ENCODE results near the gene RIPOR2. TPM values are rescaled to one million over a fixed set of nuclear protein-coding genes. Genes with fewer than 3 reads are reported as not detected.
A peak's percentile ranks its signal among the peaks of the same experiment; 100 is the strongest.

The RIPOR2 gene
- total and polyA plus RNA-seq, 4 experiments from 2014 or later = 420 to 458 (median 431) TPM

DNA sequence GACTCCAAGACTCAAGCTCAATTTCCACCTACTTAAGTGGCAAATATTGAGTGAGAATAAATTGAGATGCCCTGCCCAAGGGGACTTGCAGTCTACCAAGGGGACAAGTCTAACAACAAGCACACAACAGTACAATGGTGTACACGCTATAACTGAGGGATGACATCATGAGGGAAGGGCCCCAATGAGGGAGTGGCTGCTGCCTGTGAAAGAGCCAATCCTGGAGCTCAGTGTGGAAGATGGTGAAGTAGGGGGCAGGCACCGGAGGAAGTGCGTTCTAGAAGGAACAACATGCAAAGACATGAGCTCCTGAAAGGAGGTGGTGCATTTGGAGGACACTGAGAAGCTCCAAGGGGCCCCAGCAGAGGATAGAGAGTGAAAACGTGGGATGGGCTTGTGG is 90.2 kb downstream of the RIPOR2 start:
- Mint-ChIP-seq H3K9me3 (peaks cover 0 to 6% (median 0%) of the 10 kb centered on the region in 8 donors), H3K36me3 (peaks cover 91 to 99% of the 10 kb centered on the region in 2 donors), H3K4me1 (peaks cover 44 to 76% (median 54%) of the 10 kb centered on the region in 4 donors), H3K27me3 (no peaks in the 10 kb centered on the region), H3K27ac (peak overlapping the region in 6 of 7 donors; percentile 5 to 89 (median 74)), H3K4me3 (peak overlapping the region in 1 of 8 donors; percentile 15)
- CTCF ChIA-PET (ENCODE audit: partially characterized antibody) = interaction anchor here (0.7 to 3.8 kb wide), 9 partner anchors 11 to 181 kb away, joined by 3 to 17 read pairs (median 5); no protein-coding TSS in a partner anchor
- intact Hi-C loops (cut with micrococcal nuclease) = no loop called here
- H3K36me3 ChIP-seq (ENCODE audit: insufficient read depth, low read length) = peaks cover 99% of the 10 kb centered on the region
- no peak overlapping the region for H3K27ac ChIP-seq (ENCODE audit: low read depth, low read length)
- no peaks in the 10 kb centered on the region for H3K27me3 ChIP-seq (ENCODE audit: insufficient read depth, low read length)
- no peaks in the 10 kb centered on the region for H3K9me3 ChIP-seq (ENCODE audit: control insufficient read depth in 1 of 2, low read length in 2 of 2)
- peaks cover 53% of the 10 kb centered on the region for H3K4me1 ChIP-seq (ENCODE audit: insufficient read depth, low read length)
- DNase-seq = no peak
- POLR2A ChIA-PET (ENCODE audit: partially characterized antibody) = interaction anchor here (1.1 to 2.0 kb wide), 5 partner anchors 81 to 181 kb away, joined by 3 to 8 read pairs (median 4); no protein-coding TSS in a partner anchor
- H3K4me3 ChIP-seq (ENCODE audit: low read length in 2 of 2) = no peak overlapping the region

DNA sequence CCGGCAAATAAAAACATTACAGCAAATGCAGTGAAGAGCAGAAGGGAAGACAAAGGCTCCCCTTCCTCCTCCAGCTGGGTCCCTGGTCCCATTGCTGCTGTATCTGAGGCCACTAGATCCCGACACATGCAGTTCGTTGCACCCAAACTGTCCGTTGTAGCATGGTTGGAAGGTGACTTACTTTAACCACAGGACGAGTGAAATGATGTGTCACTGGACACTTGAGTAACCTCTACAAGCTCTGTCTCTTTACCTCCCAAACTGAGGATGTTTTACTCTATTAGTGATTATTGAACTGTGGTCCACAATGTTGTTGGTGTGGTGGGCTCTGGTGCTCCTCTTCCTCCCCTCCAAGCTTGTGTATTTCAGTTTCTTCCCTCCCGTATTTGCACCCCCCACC is 90.9 kb downstream of the RIPOR2 start:
- Mint-ChIP-seq H3K27me3 (no peaks in the 10 kb centered on the region), H3K9me3 (peaks cover 0 to 6% (median 0%) of the 10 kb centered on the region in 8 donors), H3K36me3 (peaks cover 89 to 99% of the 10 kb centered on the region in 2 donors), H3K27ac (peak overlapping the region; percentile 42 to 89 (median 79)), H3K4me1 (peaks cover 49 to 77% (median 59%) of the 10 kb centered on the region in 4 donors), H3K4me3 (peak overlapping the region in 1 of 8 donors; percentile 8)
- no peak for DNase-seq
- Histone ChIP-seq H3K27ac (ENCODE audit: low read depth, low read length) (no peak overlapping the region), H3K27me3 (ENCODE audit: insufficient read depth, low read length) (no peaks in the 10 kb centered on the region), H3K4me1 (ENCODE audit: insufficient read depth, low read length) (peaks cover 60% of the 10 kb centered on the region), H3K9me3 (ENCODE audit: control insufficient read depth in 1 of 2, low read length in 2 of 2) (no peaks in the 10 kb centered on the region), H3K36me3 (ENCODE audit: insufficient read depth, low read length) (peaks cover 99% of the 10 kb centered on the region), H3K4me3 (ENCODE audit: low read length in 2 of 2) (no peak overlapping the region)
- POLR2A ChIA-PET (ENCODE audit: partially characterized antibody) = interaction anchor here (1.1 to 2.0 kb wide), 6 partner anchors 81 to 194 kb away, joined by 3 to 8 read pairs (median 4); no protein-coding TSS in a partner anchor
- CTCF ChIA-PET (ENCODE audit: partially characterized antibody) = interaction anchor here (0.7 to 3.8 kb wide), 7 partner anchors 10 to 182 kb away, joined by 3 to 15 read pairs (median 6); no protein-coding TSS in a partner anchor
- intact Hi-C loops (cut with micrococcal nuclease) = no loop called here

DNA sequence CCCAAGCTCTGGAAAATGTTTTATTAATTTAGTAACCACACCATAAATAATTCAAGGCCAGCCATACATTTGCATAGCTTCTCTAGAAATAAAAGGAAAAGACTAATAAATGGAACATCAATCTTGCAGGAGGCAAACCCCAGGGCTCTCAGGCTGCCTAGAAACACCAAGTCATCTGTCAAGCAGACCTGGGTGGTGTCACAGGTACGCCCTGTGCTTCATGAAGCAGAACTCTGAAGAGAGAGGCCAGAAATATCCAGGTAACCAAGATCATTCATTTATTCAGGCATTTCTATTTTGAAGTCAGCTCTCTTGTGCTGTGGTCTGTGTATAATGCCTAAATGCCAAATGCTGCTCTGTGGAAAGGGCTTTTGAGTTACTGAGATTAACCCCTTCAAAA is 91.7 kb downstream of the RIPOR2 start:
- no peaks in the 10 kb centered on the region for H3K27me3 ChIP-seq (ENCODE audit: insufficient read depth, low read length)
- DNase-seq = no peak
- no peak overlapping the region for H3K4me3 ChIP-seq (ENCODE audit: low read length in 2 of 2)
- H3K4me3 Mint-ChIP-seq = no peak overlapping the region
- no peaks in the 10 kb centered on the region for H3K27me3 Mint-ChIP-seq
- peaks cover 69% of the 10 kb centered on the region for H3K4me1 ChIP-seq (ENCODE audit: insufficient read depth, low read length)
- H3K9me3 ChIP-seq (ENCODE audit: control insufficient read depth in 1 of 2, low read length in 2 of 2) = no peaks in the 10 kb centered on the region
- CTCF ChIA-PET (ENCODE audit: partially characterized antibody) = interaction anchor here (1.0 to 3.8 kb wide), 7 partner anchors 9 to 175 kb away, joined by 3 to 15 read pairs (median 5); no protein-coding TSS in a partner anchor
- no peak overlapping the region for H3K27ac ChIP-seq (ENCODE audit: low read depth, low read length)
- intact Hi-C loops (cut with micrococcal nuclease) = no loop called here
- peaks cover 0 to 6% (median 0%) of the 10 kb centered on the region in 8 donors for H3K9me3 Mint-ChIP-seq
- H3K36me3 ChIP-seq (ENCODE audit: insufficient read depth, low read length) = peaks cover 98% of the 10 kb centered on the region
- H3K27ac Mint-ChIP-seq = peak overlapping the region in 6 of 7 donors; percentile 4 to 89 (median 47)
- H3K4me1 Mint-ChIP-seq = peaks cover 53 to 82% (median 65%) of the 10 kb centered on the region in 4 donors
- POLR2A ChIA-PET (ENCODE audit: partially characterized antibody) = interaction anchor here (1.0 to 2.0 kb wide), 5 partner anchors 9 to 195 kb away, joined by 3 to 5 read pairs (median 3); no protein-coding TSS in a partner anchor
- H3K36me3 Mint-ChIP-seq = peaks cover 89 to 99% of the 10 kb centered on the region in 2 donors

DNA sequence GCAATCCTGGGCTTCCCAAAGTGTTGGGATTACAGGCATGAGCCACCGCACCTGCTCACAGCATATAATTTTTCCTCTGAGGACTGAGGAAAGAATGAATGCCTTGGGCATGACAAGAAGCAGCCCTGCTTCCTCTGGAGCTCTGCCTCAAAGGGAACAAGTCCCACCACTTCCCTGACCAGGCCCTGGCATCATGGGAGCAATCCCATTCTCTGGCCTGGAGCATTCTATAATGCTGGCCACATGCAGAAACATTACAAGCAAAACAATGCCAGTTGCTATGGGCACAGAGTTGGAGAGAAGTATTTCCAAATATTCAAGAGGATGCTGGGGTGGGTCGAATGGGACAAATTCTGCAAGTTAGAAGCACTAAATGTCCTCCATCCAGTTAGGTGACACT is 95.6 kb downstream of the RIPOR2 start:
- Histone ChIP-seq H3K27ac (ENCODE audit: low read depth, low read length) (peak overlapping the region; percentile 22), H3K4me1 (ENCODE audit: insufficient read depth, low read length) (peaks cover 68% of the 10 kb centered on the region), H3K9me3 (ENCODE audit: control insufficient read depth in 1 of 2, low read length in 2 of 2) (no peaks in the 10 kb centered on the region), H3K36me3 (ENCODE audit: insufficient read depth, low read length) (peaks cover 80% of the 10 kb centered on the region), H3K27me3 (ENCODE audit: insufficient read depth, low read length) (no peaks in the 10 kb centered on the region), H3K4me3 (ENCODE audit: low read length in 2 of 2) (no peak overlapping the region)
- Mint-ChIP-seq H3K27ac (peak overlapping the region in 5 of 7 donors; percentile 5 to 89 (median 77)), H3K9me3 (peaks cover 0 to 1% (median 0%) of the 10 kb centered on the region in 8 donors), H3K36me3 (peaks cover 80 to 94% of the 10 kb centered on the region in 2 donors), H3K27me3 (no peaks in the 10 kb centered on the region), H3K4me1 (peaks cover 53 to 83% (median 60%) of the 10 kb centered on the region in 4 donors), H3K4me3 (peak overlapping the region in 3 of 8 donors; percentile 38 to 66 (median 58))
- CTCF ChIA-PET (ENCODE audit: partially characterized antibody) = interaction anchor here (0.7 to 2.2 kb wide), 4 partner anchors 9 to 178 kb away, joined by 3 to 7 read pairs (median 3); no protein-coding TSS in a partner anchor
- POLR2A ChIA-PET (ENCODE audit: partially characterized antibody) = interaction anchor here (1.0 to 2.4 kb wide), 2 partner anchors 178 to 215 kb away, joined by 3 to 6 read pairs; no protein-coding TSS in a partner anchor
- DNase-seq = no peak
- intact Hi-C loops (cut with micrococcal nuclease) = no loop called here

DNA sequence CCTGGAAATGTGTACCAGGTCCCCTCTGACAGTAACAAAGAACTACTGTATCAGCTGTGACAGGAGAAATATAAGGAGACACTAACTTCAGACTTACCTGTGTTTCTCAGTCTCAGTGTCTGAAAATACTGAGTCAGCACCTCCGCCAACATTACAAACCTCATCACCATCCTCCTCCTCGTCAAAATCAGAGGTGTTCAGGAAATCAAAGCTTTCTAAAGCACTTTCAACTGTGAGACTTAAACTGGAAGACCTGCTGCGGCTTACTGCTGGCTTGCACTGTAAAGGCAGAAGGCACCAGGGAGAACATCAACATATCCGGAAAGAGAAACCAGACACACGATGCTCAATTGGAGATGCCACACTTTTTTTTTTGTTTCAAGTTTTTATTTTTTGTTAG is 96.8 kb downstream of the RIPOR2 start:
- peaks cover 51 to 86% (median 58%) of the 10 kb centered on the region in 4 donors for H3K4me1 Mint-ChIP-seq
- H3K4me3 Mint-ChIP-seq = peak overlapping the region in 5 of 8 donors; percentile 6 to 63 (median 35)

DNA sequence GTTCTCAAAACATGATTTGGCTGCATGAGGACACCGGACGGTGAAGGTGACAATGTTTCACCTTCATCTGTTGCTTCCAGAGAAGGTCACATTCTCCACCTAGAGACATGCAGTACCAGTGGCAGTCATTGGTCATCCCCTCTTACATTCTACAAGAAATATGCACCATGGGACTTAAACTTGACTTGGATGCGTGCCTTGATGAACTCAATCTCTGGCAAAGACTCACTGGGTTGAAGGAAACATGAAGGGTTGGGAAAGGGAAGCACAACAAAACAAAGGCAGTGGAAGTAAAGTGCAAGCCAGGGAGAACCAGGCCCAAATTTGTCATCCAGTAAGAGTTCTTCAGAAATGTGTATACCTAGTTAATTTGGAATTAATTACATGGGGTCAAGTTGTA is 97.7 kb downstream of the RIPOR2 start:
- H3K4me1 Mint-ChIP-seq = peaks cover 47 to 82% (median 52%) of the 10 kb centered on the region in 4 donors
- H3K27ac Mint-ChIP-seq = peak overlapping the region in 5 of 7 donors; percentile 17 to 87 (median 59)
- H3K4me3 Mint-ChIP-seq = peak overlapping the region in 1 of 8 donors; percentile 58
- Histone ChIP-seq H3K27ac (ENCODE audit: low read depth, low read length) (no peak overlapping the region), H3K27me3 (ENCODE audit: insufficient read depth, low read length) (no peaks in the 10 kb centered on the region), H3K4me3 (ENCODE audit: low read length in 2 of 2) (no peak overlapping the region), H3K4me1 (ENCODE audit: insufficient read depth, low read length) (peaks cover 48% of the 10 kb centered on the region), H3K9me3 (ENCODE audit: control insufficient read depth in 1 of 2, low read length in 2 of 2) (no peaks in the 10 kb centered on the region), H3K36me3 (ENCODE audit: insufficient read depth, low read length) (peaks cover 80% of the 10 kb centered on the region)
- H3K27me3 Mint-ChIP-seq = no peaks in the 10 kb centered on the region
- intact Hi-C loops (cut with micrococcal nuclease) = loop anchor here (5.0 kb wide), 1 partner anchor 234 kb away; no protein-coding TSS in a partner anchor
- ChIA-PET POLR2A (ENCODE audit: partially characterized antibody) (interaction anchor here (0.7 kb wide), 1 partner anchor 440 kb away, joined by 4 read pairs; no protein-coding TSS in a partner anchor), CTCF (ENCODE audit: partially characterized antibody) (interaction anchor here (1.0 to 1.9 kb wide), 4 partner anchors 18 to 182 kb away, joined by 4 to 6 read pairs (median 4); no protein-coding TSS in a partner anchor)
- DNase-seq = no peak
- H3K36me3 Mint-ChIP-seq = peaks cover 82 to 91% of the 10 kb centered on the region in 2 donors
- no peaks in the 10 kb centered on the region for H3K9me3 Mint-ChIP-seq

More for the DNA sequence above, 96.8 kb downstream of the RIPOR2 start:
- POLR2A ChIA-PET (ENCODE audit: partially characterized antibody) = interaction anchor here (2.4 kb wide), 1 partner anchor 179 kb away, joined by 6 read pairs; no protein-coding TSS in a partner anchor
- no peaks in the 10 kb centered on the region for H3K27me3 Mint-ChIP-seq
- Histone ChIP-seq H3K36me3 (ENCODE audit: insufficient read depth, low read length) (peaks cover 80% of the 10 kb centered on the region), H3K27me3 (ENCODE audit: insufficient read depth, low read length) (no peaks in the 10 kb centered on the region), H3K27ac (ENCODE audit: low read depth, low read length) (no peak overlapping the region), H3K9me3 (ENCODE audit: control insufficient read depth in 1 of 2, low read length in 2 of 2) (no peaks in the 10 kb centered on the region), H3K4me3 (ENCODE audit: low read length in 2 of 2) (no peak overlapping the region), H3K4me1 (ENCODE audit: insufficient read depth, low read length) (peaks cover 58% of the 10 kb centered on the region)
- H3K9me3 Mint-ChIP-seq = no peaks in the 10 kb centered on the region
- intact Hi-C loops (cut with micrococcal nuclease) = loop anchor here (5.0 kb wide), 1 partner anchor 233 kb away; no protein-coding TSS in a partner anchor
- DNase-seq = peak in 3 of 5 donors; percentile 19 to 44 (median 32)
- peaks cover 84 to 93% of the 10 kb centered on the region in 2 donors for H3K36me3 Mint-ChIP-seq
- peak overlapping the region; percentile 45 to 92 (median 77) for H3K27ac Mint-ChIP-seq
- CTCF ChIA-PET (ENCODE audit: partially characterized antibody) = interaction anchor here (1.0 to 1.9 kb wide), 3 partner anchors 153 to 181 kb away, joined by 4 to 6 read pairs (median 5); no protein-coding TSS in a partner anchor

All from CD4-positive, alpha-beta memory T cell (primary cell).